Breast epithelium (tissue), 4 donors: Measurements from ENCODE around the gene FRMPD1. TPM values are rescaled to one million over a fixed set of nuclear protein-coding genes. Genes with fewer than 3 reads are reported as not detected.
A peak's percentile ranks its signal among the peaks of the same experiment; 100 is the strongest.
"Not testable (repeated sequence)": the region's sequence is repeated elsewhere in the genome, so short reads cannot be mapped to it uniquely, and the experiment has no call there.

Experiments
- DNase-seq, 2 donors: peaks; one replicate each; pipeline ENCODE4 v3.0.0-alpha.2; 2019; ENCODE audit warnings: low spot score in 2 of 2
- H3K27ac ChIP-seq, 2 donors: fragments of 200-600 bp; sonication (generic) in 1 of 2; one replicate each; pipeline ENCODE4 v1.5.1; 2016 to 2019; ENCODE audit warnings: mild to moderate bottlenecking in 1 of 2
- H3K27me3 ChIP-seq, 2 donors: fragments of 200-600 bp; sonication (generic) in 1 of 2; one replicate each; pipeline versions ENCODE4 v1.5.1 to v1.6.0; 2017 to 2019; ENCODE audit warnings: control low read depth in 1 of 2, mild to moderate bottlenecking in 1 of 2
- H3K36me3 ChIP-seq: fragments of 200-600 bp; one replicate; pipeline ENCODE4 v1.5.1; 2019
- H3K4me1 ChIP-seq, 2 donors: fragments of 200-600 bp; sonication (generic); one replicate each; pipeline ENCODE4 v1.5.1; 2016 to 2019; ENCODE audit warnings: control low read depth in 1 of 2
- H3K4me3 ChIP-seq, 3 donors: fragments of 200-600 bp; sonication (generic); 1 replicate in 2 of 3; 2 replicates in 1 of 3; pipeline ENCODE4 v1.5.1; 2016 to 2019; ENCODE audit warnings: mild to moderate bottlenecking in 3 of 3, moderate library complexity in 2 of 3
- H3K9me3 ChIP-seq, 2 donors: fragments of 200-600 bp; sonication (generic) in 1 of 2; one replicate each; pipeline ENCODE4 v1.5.1; 2016 to 2019; ENCODE audit warnings: control low read depth in 1 of 2
- POLR2A ChIP-seq: fragments of 450-650 bp; IDR thresholded peaks from one replicate; pipeline ENCODE4 v1.6.1; 2016; ENCODE audit warnings: antibody characterized with exemption, mild to moderate bottlenecking, moderate library complexity
- POLR2AphosphoS5 ChIP-seq, 3 donors: sonication (generic); formaldehyde crosslinking; IDR thresholded peaks; one replicate each; pipeline ENCODE4 v1.6.1; 2017; ENCODE audit warnings: antibody characterized with exemption in 3 of 3
- intact Hi-C: fragments of 100-400 bp; cut with DNase I; formaldehyde crosslinking; loops from one replicate; pipeline ENCODE4 v1.15.1; 2023; ENCODE audit warnings: low total_unique reads
- total RNA-seq, 3 donors: library from RNA; depleted of rRNA; stranded (reverse); fragments of >200 nt; gene quantifications; one replicate each; pipeline ENCODE4 v1.1.0, GENCODE V29; 2016
- TF ChIP-seq, protein P1 (sequence below), 3 donors: fragments of 450-650 bp; IDR thresholded peaks; one replicate each; pipeline ENCODE4 v1.5.1; 2016 to 2017; ENCODE audit warnings: antibody characterized with exemption in 3 of 3, mild to moderate bottlenecking in 3 of 3, moderate library complexity in 3 of 3

FRMPD1 gene
- total RNA-seq, 3 donors from 2014 or later: 0.16 to 1.6 (median 0.59) TPM

DNA sequence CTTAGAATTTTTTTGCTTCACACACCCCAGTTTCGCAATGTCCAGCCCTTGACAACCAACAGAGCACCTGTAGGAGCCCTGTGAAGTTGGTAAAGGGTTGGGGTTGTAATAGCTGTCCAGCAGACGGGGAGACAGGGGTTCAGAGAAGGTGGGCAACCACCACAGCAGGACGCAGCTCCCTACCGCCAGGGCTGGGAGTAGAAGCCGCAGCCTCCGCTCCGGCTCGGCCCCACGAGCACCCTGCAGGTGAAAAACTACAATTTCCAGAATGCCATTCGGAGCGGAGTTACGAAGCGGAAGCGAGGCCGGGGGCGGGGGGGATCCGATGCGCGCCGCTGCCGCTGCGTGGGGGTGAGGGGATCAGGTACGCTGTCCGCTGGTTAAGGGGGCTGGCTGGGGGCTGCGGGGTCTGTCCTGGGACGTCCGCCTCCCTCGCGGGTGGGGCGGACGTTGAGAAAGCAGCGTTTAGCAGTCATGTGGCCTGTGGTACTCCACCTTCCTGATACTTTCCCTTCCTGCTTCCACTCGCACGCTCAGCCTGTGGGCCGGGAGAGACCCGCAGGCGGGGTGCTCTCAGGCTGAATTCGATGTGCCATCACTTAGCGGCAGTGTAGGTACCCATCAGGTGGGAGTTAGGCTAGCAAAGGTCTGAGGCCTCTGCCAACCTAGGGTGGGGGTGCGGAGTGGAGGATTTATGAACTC, 102.9 kb downstream of the FRMPD1 start, which contains the start of gene TRMT10B:
Gene TRMT10B (plus strand): TSS at position 317 of the 702 bp plus-strand sequence. CDS start 8,127 bp downstream, outside the sequence.
- H3K4me1 ChIP-seq: peaks cover 0 to 7% of the 10 kb centered on the region in 2 donors
- no peaks in the 10 kb centered on the region for H3K36me3 ChIP-seq
- no peaks in the 10 kb centered on the region for H3K27me3 ChIP-seq
- peak in 1 of 2 donors; percentile 26 for DNase-seq
- peak within 1 kb of the TSS; percentile 91 to 92 for H3K27ac ChIP-seq
- intact Hi-C loops: no loop called here
- no peak for TF ChIP-seq POLR2A
- no peak for TF ChIP-seq POLR2AphosphoS5 (IDR thresholded peaks at IDR 0.05)
- TF ChIP-seq, protein P1, sequence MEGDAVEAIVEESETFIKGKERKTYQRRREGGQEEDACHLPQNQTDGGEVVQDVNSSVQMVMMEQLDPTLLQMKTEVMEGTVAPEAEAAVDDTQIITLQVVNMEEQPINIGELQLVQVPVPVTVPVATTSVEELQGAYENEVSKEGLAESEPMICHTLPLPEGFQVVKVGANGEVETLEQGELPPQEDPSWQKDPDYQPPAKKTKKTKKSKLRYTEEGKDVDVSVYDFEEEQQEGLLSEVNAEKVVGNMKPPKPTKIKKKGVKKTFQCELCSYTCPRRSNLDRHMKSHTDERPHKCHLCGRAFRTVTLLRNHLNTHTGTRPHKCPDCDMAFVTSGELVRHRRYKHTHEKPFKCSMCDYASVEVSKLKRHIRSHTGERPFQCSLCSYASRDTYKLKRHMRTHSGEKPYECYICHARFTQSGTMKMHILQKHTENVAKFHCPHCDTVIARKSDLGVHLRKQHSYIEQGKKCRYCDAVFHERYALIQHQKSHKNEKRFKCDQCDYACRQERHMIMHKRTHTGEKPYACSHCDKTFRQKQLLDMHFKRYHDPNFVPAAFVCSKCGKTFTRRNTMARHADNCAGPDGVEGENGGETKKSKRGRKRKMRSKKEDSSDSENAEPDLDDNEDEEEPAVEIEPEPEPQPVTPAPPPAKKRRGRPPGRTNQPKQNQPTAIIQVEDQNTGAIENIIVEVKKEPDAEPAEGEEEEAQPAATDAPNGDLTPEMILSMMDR (IDR thresholded peaks at IDR 0.05): no peak
- H3K4me3 ChIP-seq: peak within 1 kb of the TSS; percentile 62 to 87 (median 78)
- H3K9me3 ChIP-seq: no peaks in the 10 kb centered on the region

DNA sequence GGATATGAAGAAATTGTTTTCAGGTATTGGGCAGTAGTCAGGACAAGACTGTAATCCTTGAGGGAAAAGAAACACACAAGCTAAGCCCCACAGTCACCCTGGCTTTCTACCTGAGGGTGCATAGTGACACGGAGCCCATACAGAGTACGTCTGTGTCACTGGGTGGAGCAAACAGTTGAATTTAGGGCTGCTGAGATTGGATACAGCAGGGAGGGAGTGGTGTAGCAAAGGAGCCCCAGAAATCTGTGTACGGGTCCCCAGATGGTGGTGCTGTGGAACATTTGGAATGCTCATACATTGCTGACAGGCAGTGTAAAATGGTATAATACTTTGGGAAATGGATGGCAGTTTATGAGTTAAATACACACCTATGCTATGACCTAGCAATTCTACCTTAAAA, 108.0 kb downstream of the FRMPD1 start:
- no peak overlapping the region for H3K4me3 ChIP-seq
- intact Hi-C loops: no loop called here
- no peak for DNase-seq
- H3K27ac ChIP-seq: no peak overlapping the region
- no peaks in the 10 kb centered on the region for H3K36me3 ChIP-seq
- H3K27me3 ChIP-seq: no peaks in the 10 kb centered on the region
- TF ChIP-seq POLR2AphosphoS5 (IDR thresholded peaks at IDR 0.05) (no peak), POLR2A (no peak)
- TF ChIP-seq, protein P1 (IDR thresholded peaks at IDR 0.05): no peak
- H3K4me1 ChIP-seq: peaks cover 0 to 7% of the 10 kb centered on the region in 2 donors
- no peaks in the 10 kb centered on the region for H3K9me3 ChIP-seq

DNA sequence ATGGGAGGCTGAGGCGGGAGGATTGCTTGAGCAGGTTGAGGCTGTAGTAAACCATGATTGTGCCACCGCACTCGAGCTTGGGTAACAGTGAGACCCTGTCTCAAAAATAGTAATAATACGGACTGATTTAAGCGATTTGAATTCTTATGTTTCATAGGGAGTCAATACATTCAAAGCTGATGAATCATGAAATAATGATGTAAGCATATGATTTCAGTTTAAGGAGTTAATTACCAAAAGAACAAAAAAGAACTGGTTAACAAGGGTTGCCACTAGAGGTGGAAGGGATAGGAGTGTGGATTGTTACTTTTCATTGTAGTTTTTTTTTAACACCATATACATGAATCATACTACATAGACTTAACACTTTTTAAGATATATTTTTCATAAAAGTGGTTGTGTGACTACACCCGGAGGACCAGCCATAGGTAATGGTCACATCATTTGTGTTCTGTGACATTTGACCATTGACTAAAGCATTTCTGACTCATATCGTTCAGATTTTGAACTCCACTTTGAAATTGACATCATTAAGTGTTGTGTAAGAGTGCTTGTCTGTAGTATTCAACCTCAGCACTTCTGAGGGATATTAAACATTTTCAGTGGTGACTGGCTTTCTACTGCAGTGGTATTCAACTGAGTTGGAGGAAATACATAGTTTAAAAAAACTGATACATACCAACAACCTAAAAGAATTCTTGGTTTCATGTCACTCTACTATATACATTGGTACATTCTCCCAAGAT, 109.8 kb downstream of the FRMPD1 start:
- TF ChIP-seq POLR2A (no peak), POLR2AphosphoS5 (IDR thresholded peaks at IDR 0.05) (no peak)
- TF ChIP-seq, protein P1 (IDR thresholded peaks at IDR 0.05): no peak
- intact Hi-C loops: no loop called here
- Histone ChIP-seq H3K9me3 (no peaks in the 10 kb centered on the region), H3K4me3 (no peak overlapping the region), H3K36me3 (no peaks in the 10 kb centered on the region), H3K4me1 (no peaks in the 10 kb centered on the region), H3K27me3 (no peaks in the 10 kb centered on the region), H3K27ac (no peak overlapping the region)
- no peak for DNase-seq

DNA sequence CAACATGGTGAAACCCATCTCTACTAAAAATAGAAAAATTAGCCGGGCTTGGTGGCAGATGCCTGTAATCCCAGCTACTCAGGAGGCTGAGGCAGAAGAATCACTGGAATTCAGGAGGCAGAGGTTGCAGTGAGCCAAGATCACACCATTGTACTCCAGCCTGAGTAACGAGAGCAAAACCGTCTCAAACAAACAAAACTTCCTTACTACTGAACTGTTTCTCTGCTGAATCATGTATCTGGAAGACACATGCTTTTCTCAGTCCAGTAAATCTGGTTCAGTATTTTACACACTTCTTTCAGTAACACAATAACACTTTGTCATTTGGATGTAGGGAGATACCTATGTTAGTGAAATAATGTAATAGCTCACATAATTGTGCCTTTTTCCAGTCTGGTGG, 110.8 kb downstream of the FRMPD1 start:
- Histone ChIP-seq H3K27me3 (no peaks in the 10 kb centered on the region), H3K9me3 (no peaks in the 10 kb centered on the region), H3K4me3 (no peak overlapping the region), H3K27ac (no peak overlapping the region), H3K36me3 (no peaks in the 10 kb centered on the region), H3K4me1 (no peaks in the 10 kb centered on the region)
- no peak for TF ChIP-seq POLR2A
- no peak for TF ChIP-seq POLR2AphosphoS5 (IDR thresholded peaks at IDR 0.05)
- TF ChIP-seq, protein P1 (IDR thresholded peaks at IDR 0.05): no peak
- no peak for DNase-seq
- intact Hi-C loops: no loop called here

DNA sequence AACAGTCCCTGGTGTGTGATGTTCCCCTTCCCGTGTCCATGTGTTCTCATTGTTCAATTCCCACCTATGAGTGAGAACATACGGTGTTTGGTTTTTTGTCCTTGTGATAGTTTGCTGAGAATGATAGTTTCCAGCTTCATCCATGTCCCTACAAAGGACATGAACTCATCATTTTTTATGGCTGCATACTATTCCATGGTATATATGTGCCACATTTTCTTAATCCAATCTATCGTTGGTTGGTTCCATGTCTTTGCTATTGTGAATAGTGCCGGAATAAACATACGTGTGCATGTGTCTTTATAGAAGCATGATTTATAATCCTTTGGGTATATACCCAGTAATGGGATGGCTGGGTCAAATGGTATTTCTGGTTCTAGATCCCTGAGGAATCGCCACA, 114.5 kb downstream of the FRMPD1 start:
- H3K4me1 ChIP-seq, H3K9me3 ChIP-seq, H3K27me3 ChIP-seq, DNase-seq, H3K27ac ChIP-seq, intact Hi-C loops, H3K36me3 ChIP-seq, H3K4me3 ChIP-seq: not testable (repeated sequence)
